Measurements from ENCODE around the gene TNPO1.
A peak's percentile ranks its signal among the peaks of the same experiment; 100 is the strongest.

TNPO1 gene

DNA sequence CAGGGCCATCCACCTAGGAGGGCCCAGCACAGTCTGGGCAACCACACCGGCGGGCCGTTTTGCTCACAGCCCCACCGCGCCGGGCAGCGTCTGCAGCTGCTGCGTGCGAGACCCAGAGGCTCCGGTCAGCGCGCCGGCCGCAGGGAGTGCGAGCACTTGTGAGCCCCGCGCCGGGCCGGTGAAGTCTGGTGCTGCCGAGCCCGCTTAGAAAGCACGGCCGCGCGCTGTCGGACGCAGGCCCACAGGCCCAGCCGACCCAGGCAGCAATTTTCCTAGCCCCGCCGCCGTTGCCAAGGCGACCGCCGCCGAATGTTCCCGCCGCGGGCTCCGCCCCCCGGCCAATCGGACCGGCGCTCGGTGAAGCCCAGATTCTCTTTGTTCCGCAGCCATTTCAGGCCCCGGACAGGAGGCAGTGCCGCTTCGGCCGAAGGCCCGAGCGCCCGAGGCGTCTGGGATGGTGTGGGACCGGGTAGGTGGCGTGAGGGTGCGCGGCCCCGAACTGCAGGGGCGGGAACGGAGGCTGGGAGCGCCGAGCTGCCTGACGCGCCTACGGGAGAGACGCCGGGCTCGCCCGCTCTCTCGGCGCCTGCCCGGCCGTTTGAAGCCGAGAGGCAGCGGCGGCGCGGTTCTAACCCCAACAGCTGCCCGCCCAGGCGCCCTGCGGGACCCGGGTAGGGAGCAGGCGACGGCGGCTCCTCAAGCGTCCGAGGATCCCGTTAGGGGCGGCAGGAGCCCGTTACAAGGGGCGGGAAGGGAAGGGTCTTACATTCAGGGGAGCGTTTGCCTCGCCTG lies at the start of gene TNPO1:
Gene TNPO1 (plus strand): TSS at position 378 of the 792 bp plus-strand sequence. CDS start 77 bp downstream, at position 455.
- H3K4me3 Mint-ChIP-seq = peak within 1 kb of the TSS; percentile 99
- TF ChIP-seq, protein P1, sequence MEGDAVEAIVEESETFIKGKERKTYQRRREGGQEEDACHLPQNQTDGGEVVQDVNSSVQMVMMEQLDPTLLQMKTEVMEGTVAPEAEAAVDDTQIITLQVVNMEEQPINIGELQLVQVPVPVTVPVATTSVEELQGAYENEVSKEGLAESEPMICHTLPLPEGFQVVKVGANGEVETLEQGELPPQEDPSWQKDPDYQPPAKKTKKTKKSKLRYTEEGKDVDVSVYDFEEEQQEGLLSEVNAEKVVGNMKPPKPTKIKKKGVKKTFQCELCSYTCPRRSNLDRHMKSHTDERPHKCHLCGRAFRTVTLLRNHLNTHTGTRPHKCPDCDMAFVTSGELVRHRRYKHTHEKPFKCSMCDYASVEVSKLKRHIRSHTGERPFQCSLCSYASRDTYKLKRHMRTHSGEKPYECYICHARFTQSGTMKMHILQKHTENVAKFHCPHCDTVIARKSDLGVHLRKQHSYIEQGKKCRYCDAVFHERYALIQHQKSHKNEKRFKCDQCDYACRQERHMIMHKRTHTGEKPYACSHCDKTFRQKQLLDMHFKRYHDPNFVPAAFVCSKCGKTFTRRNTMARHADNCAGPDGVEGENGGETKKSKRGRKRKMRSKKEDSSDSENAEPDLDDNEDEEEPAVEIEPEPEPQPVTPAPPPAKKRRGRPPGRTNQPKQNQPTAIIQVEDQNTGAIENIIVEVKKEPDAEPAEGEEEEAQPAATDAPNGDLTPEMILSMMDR (IDR thresholded peaks at IDR 0.05; ENCODE audit: unreplicated experiment in 3 of 3) = no peak
- H3K27ac Mint-ChIP-seq = peak within 1 kb of the TSS; percentile 99 to 100 (median 100)
- H3K36me3 Mint-ChIP-seq (ENCODE audit: low read depth) = peaks cover 18% of the 10 kb centered on the region
- H3K4me1 Mint-ChIP-seq = peaks cover 21% of the 10 kb centered on the region
- peaks cover 7% of the 10 kb centered on the region for H3K9me3 Mint-ChIP-seq
- H3K27me3 Mint-ChIP-seq (ENCODE audit: low read depth) = no peaks in the 10 kb centered on the region

DNA sequence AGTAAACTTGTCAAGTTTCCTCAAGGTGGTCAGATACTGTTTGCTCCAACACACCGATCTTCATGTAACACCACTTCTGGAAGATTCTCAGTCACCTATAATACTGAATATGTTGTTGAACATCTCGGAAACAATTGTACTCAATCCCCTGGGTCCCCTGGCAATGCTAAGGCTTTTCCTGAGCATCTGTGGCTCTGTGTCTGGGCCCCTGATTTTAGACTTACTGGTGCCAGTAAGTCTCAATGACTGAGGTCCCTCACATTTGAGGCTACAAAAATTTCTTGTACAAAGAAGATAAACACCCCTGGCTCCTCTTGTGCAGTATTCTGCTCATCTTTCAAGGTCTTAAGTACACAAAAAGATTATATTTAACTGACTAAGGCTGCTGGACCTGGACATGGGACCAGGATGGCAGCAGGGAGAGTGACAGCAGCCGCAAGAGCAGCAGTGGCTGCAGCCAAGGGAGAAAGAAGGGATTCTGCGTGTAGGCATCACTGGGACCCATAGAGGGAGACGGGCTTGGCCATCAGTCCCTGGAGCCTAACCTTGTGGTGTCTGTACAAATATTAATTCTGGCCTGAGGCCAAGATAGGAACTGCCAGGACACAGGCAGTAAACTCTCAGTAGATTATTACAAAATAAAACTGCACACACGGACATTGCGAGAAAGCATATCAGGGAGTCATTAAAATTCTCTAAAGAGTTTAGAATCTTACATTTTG lies 49.0 kb upstream of the TNPO1 start:
- no peaks in the 10 kb centered on the region for H3K36me3 Mint-ChIP-seq (ENCODE audit: low read depth)
- peaks cover 7% of the 10 kb centered on the region for H3K4me1 Mint-ChIP-seq
- TF ChIP-seq, protein P1 (IDR thresholded peaks at IDR 0.05; ENCODE audit: unreplicated experiment in 3 of 3) = peak in 1 of 3 experiments; percentile 11
- no peak overlapping the region for H3K4me3 Mint-ChIP-seq
- H3K27ac Mint-ChIP-seq = no peak overlapping the region
- H3K9me3 Mint-ChIP-seq = no peaks in the 10 kb centered on the region
- no peaks in the 10 kb centered on the region for H3K27me3 Mint-ChIP-seq (ENCODE audit: low read depth)

DNA sequence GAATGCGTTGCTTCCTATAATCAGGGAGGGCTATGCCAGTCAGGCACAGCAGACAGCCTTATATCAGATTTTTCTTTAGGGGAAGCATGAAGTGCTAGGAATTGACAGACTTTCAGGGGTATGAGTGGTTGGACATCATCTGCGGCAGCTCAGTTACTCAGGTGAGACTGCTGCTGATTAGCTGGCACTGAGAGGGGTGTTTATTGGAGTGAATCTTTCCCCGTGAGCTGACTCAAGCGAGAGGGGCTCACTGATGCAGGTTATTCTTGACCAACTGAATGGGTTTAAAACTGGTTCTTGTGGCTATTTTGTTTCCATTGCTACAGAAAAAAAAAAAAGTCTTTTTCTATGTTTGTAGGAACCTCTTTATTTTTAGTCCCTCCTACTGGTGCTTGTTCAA lies 46.2 kb upstream of the TNPO1 start:
- Mint-ChIP-seq H3K27ac (no peak overlapping the region), H3K4me1 (peaks cover 11% of the 10 kb centered on the region)
- TF ChIP-seq, protein P1 (IDR thresholded peaks at IDR 0.05; ENCODE audit: unreplicated experiment in 3 of 3) = no peak

DNA sequence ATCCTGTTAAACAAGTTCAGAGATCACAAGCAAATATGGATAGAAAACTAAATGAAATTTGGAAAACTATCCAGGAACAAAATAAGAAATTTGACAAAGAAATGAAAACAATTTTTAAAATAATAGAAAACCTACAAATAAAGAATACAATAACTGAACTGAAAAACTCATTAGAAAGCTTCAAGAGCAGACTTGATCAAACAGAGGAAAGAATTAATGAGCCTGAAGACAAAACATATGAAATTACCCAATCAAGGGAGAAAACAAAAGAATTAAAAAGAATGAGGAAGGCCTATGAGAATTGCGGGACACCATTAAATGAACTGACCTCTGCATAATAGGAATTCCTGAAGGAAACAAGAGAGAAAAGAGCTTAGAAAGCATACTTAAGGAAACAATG lies 39.8 kb upstream of the TNPO1 start:
- Mint-ChIP-seq H3K36me3 (ENCODE audit: low read depth) (no peaks in the 10 kb centered on the region), H3K27me3 (ENCODE audit: low read depth) (no peaks in the 10 kb centered on the region), H3K9me3 (peaks cover 55% of the 10 kb centered on the region), H3K27ac (no peak overlapping the region), H3K4me1 (peaks cover 5% of the 10 kb centered on the region), H3K4me3 (no peak overlapping the region)
- TF ChIP-seq, protein P1 (IDR thresholded peaks at IDR 0.05; ENCODE audit: unreplicated experiment in 3 of 3) = no peak

More for the DNA sequence above, 46.2 kb upstream of the TNPO1 start:
- Mint-ChIP-seq H3K4me3 (no peak overlapping the region), H3K27me3 (ENCODE audit: low read depth) (no peaks in the 10 kb centered on the region), H3K36me3 (ENCODE audit: low read depth) (no peaks in the 10 kb centered on the region), H3K9me3 (peaks cover 2% of the 10 kb centered on the region)

DNA sequence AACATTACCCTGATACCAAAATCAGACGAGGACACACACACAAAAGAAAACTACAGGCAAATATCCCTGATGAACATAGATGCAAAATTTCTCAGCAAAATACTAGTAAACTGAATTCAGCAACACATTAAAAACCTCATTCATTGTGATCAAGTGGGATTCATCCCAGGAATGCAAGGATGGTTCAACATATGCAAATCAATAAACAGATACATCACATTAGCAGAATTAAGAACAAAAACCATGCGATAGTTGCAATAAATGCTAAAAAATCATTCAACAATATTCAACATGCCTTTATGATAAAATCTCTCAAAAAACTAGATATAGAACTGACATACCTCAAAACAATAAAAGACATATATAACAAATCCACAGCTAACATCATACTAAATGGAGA lies 36.9 kb upstream of the TNPO1 start:
- no peaks in the 10 kb centered on the region for H3K27me3 Mint-ChIP-seq (ENCODE audit: low read depth)
- H3K4me3 Mint-ChIP-seq = no peak overlapping the region
- no peaks in the 10 kb centered on the region for H3K36me3 Mint-ChIP-seq (ENCODE audit: low read depth)
- TF ChIP-seq, protein P1 (IDR thresholded peaks at IDR 0.05; ENCODE audit: unreplicated experiment in 3 of 3) = no peak
- no peak overlapping the region for H3K27ac Mint-ChIP-seq
- H3K4me1 Mint-ChIP-seq = no peaks in the 10 kb centered on the region
- H3K9me3 Mint-ChIP-seq = peaks cover 55% of the 10 kb centered on the region

Data from nephron (organoid).